Islet of Langerhans (tissue), 1 donor: ENCODE results near the gene MROH2A.
"Not testable (repeated sequence)": the region's sequence is repeated elsewhere in the genome, so short reads cannot be mapped to it uniquely, and the experiment has no call there.

Source experiments
- FAIRE-seq: peaks from one replicate; lab custom pipeline; 2011; peaks lifted over from hg19 to GRCh38; lab: Jason Lieb, UNC

Gene MROH2A

GRCh38 chr2:233854241-233854981 lies 76.3 kb downstream of the MROH2A start, which contains the start of gene HJURP:
HJURP (minus strand) TSS chr2:233854535; CDS start chr2:233854500, 35 bp downstream.
- FAIRE-seq, result no peak

GRCh38 chr2:233855345-233855744 lies 77.2 kb downstream of the MROH2A start:
- FAIRE-seq, result no peak

GRCh38 chr2:233856184-233856583 lies 78.1 kb downstream of the MROH2A start:
- no peak for FAIRE-seq

GRCh38 chr2:233857511-233858141 lies 79.5 kb downstream of the MROH2A start:
- FAIRE-seq, result no peak

- FAIRE-seq, result no peak
Observed at GRCh38 chr2:233858331-233858730, 80.2 kb downstream of the MROH2A start.

GRCh38 chr2:233862261-233862768 lies 84.2 kb downstream of the MROH2A start:
- no peak for FAIRE-seq

- no peak for FAIRE-seq
Observed at GRCh38 chr2:233865838-233866237, 87.7 kb downstream of the MROH2A start.

GRCh38 chr2:233866479-233866878 lies 88.3 kb downstream of the MROH2A start:
- FAIRE-seq, result no peak

GRCh38 chr2:233867993-233868532 lies 89.9 kb downstream of the MROH2A start, which contains the start of gene MSL3B:
MSL3B (minus strand) TSS chr2:233868386.
- no peak for FAIRE-seq

- FAIRE-seq, result no peak
Observed at GRCh38 chr2:233871432-233871831, 93.3 kb downstream of the MROH2A start.

GRCh38 chr2:233872125-233872524 lies 94.0 kb downstream of the MROH2A start:
- FAIRE-seq, result not testable (repeated sequence)

GRCh38 chr2:233882353-233882752 lies 104.2 kb downstream of the MROH2A start:
- no peak for FAIRE-seq
